GM10266 (cell line): Measurements from ENCODE around the gene DGKZ.

Experiments used
- DNase-seq: peaks from one replicate; pipeline ENCODE4 v3.0.0; 2012; ENCODE audit errors: extremely low spot score
- CTCF ChIP-seq: IDR thresholded peaks from 2 replicates; pipeline ENCODE4 v1.5.1; 2012; ENCODE audit warnings: mild to moderate bottlenecking, low read depth; ENCODE audit not compliant: control insufficient read depth, insufficient read depth; ENCODE audit errors: missing control alignments

The DGKZ gene

GRCh38 chr11:46309814-46310259, 37.4 kb upstream of the DGKZ start:
- TF ChIP-seq CTCF: no peak
- peak; percentile 68 for DNase-seq

GRCh38 chr11:46315033-46315738, 32.1 kb upstream of the DGKZ start:
- peak; percentile 85 for DNase-seq
- peak; percentile 86 for TF ChIP-seq CTCF

GRCh38 chr11:46315783-46316563, 31.3 kb upstream of the DGKZ start:
- TF ChIP-seq CTCF: no peak
- DNase-seq: no peak

- no peak for TF ChIP-seq CTCF
- DNase-seq: no peak
These were observed 28.2 kb upstream of the DGKZ start for GRCh38 chr11:46319074-46319453.

- no peak for TF ChIP-seq CTCF
- no peak for DNase-seq
These were observed 25.5 kb upstream of the DGKZ start for GRCh38 chr11:46321757-46322156.

- peak; percentile 21 for TF ChIP-seq CTCF
- DNase-seq: no peak
These were observed 24.5 kb upstream of the DGKZ start for GRCh38 chr11:46322759-46323158.
